ENCODE results near the gene NBEA. TPM values are rescaled to one million over a fixed set of nuclear protein-coding genes. Genes with fewer than 3 reads are reported as not detected.

NBEA gene
- total RNA-seq, 1 donor: 4.0 TPM

DNA sequence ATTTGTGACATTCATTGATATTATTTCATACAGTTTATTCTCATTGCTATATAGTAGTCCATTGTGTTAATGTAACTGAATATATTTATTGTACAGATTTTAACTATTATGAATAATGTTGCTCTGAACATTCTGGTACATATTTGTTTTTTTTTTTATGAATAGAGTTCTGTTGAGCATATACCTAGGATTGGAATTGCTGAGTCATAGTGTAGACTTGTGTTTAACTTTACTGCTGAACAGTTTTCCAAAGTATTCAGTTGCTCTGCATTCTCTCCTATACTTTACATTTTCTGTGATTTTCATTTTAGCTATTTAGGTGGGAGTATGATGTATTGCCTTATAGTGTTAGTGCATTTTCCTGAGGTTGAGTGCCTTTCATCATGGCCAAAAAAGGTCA lies 436.9 kb downstream of the NBEA start:
- Histone ChIP-seq H4K20me1 (ENCODE audit: insufficient read depth, low read length) (no peaks in the 10 kb centered on the region), H3K4me3 (ENCODE audit: insufficient read depth, low read length) (no peak overlapping the region), H2AFZ (ENCODE audit: low read length) (no peak overlapping the region), H3K36me3 (ENCODE audit: insufficient read depth, low read length) (no peaks in the 10 kb centered on the region), H3K27me3 (ENCODE audit: insufficient read depth, low read length) (no peaks in the 10 kb centered on the region), H3K9me3 (ENCODE audit: low read depth, low read length) (no peaks in the 10 kb centered on the region), H3K4me2 (ENCODE audit: insufficient read depth, low read length) (no peak overlapping the region), H3K79me2 (ENCODE audit: insufficient read depth, low read length) (no peaks in the 10 kb centered on the region), H3K27ac (ENCODE audit: low read depth, low read length) (no peak overlapping the region), H3K4me1 (ENCODE audit: insufficient read depth, low read length) (no peaks in the 10 kb centered on the region)
- no peak for DNase-seq (ENCODE audit: insufficient read length, low spot score, missing footprints)
- TF ChIP-seq CTCF (IDR thresholded peaks at IDR 0.05; ENCODE audit: extremely low read depth, low read depth, low read length): no peak

DNA sequence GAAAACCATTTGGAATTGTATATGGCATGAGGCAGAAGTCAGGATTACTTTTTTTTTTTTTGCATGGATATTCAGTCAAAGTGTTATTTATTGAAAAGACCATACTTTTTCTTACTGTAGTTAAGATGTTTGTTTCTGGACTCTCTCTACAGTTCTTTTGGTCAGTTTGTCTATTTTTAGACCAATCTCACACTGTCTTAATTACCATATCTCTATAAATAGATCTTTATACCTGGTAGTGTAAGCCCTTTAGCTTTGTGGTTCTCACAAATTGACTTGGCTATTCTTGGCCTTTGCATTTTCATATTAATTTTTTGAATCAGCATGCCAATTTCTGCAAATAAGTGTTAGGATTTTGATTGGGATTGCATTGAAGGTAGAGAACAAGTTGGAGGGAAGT lies 437.6 kb downstream of the NBEA start:
- TF ChIP-seq CTCF (IDR thresholded peaks at IDR 0.05; ENCODE audit: extremely low read depth, low read depth, low read length): no peak
- H4K20me1 ChIP-seq (ENCODE audit: insufficient read depth, low read length): no peaks in the 10 kb centered on the region

GRCh38 chr13:35387682-35388250 lies 445.7 kb downstream of the NBEA start:
- H3K27me3 ChIP-seq (ENCODE audit: insufficient read depth, low read length): no peaks in the 10 kb centered on the region
- H3K9me3 ChIP-seq (ENCODE audit: low read depth, low read length): no peaks in the 10 kb centered on the region
- H3K4me1 ChIP-seq (ENCODE audit: insufficient read depth, low read length): peaks cover 12% of the 10 kb centered on the region
- no peak overlapping the region for H2AFZ ChIP-seq (ENCODE audit: low read length)
- H3K79me2 ChIP-seq (ENCODE audit: insufficient read depth, low read length): no peaks in the 10 kb centered on the region
- H3K27ac ChIP-seq (ENCODE audit: low read depth, low read length): no peak overlapping the region
- TF ChIP-seq CTCF (IDR thresholded peaks at IDR 0.05; ENCODE audit: extremely low read depth, low read depth, low read length): no peak
- no peaks in the 10 kb centered on the region for H4K20me1 ChIP-seq (ENCODE audit: insufficient read depth, low read length)
- H3K4me2 ChIP-seq (ENCODE audit: insufficient read depth, low read length): no peak overlapping the region
- DNase-seq (ENCODE audit: insufficient read length, low spot score, missing footprints): peak; percentile 3
- H3K4me3 ChIP-seq (ENCODE audit: insufficient read depth, low read length): no peak overlapping the region
- H3K36me3 ChIP-seq (ENCODE audit: insufficient read depth, low read length): no peaks in the 10 kb centered on the region

More for the DNA sequence above, 437.6 kb downstream of the NBEA start:
- Histone ChIP-seq H3K4me1 (ENCODE audit: insufficient read depth, low read length) (no peaks in the 10 kb centered on the region), H3K4me3 (ENCODE audit: insufficient read depth, low read length) (no peak overlapping the region), H3K36me3 (ENCODE audit: insufficient read depth, low read length) (no peaks in the 10 kb centered on the region), H3K4me2 (ENCODE audit: insufficient read depth, low read length) (no peak overlapping the region), H3K27me3 (ENCODE audit: insufficient read depth, low read length) (no peaks in the 10 kb centered on the region), H3K27ac (ENCODE audit: low read depth, low read length) (no peak overlapping the region), H3K9me3 (ENCODE audit: low read depth, low read length) (no peaks in the 10 kb centered on the region), H3K79me2 (ENCODE audit: insufficient read depth, low read length) (no peaks in the 10 kb centered on the region), H2AFZ (ENCODE audit: low read length) (no peak overlapping the region)
- DNase-seq (ENCODE audit: insufficient read length, low spot score, missing footprints): no peak

- no peak for DNase-seq (ENCODE audit: insufficient read length, low spot score, missing footprints)
- H2AFZ ChIP-seq (ENCODE audit: low read length): no peak overlapping the region
- no peaks in the 10 kb centered on the region for H3K36me3 ChIP-seq (ENCODE audit: insufficient read depth, low read length)
- H3K79me2 ChIP-seq (ENCODE audit: insufficient read depth, low read length): no peaks in the 10 kb centered on the region
- TF ChIP-seq CTCF (IDR thresholded peaks at IDR 0.05; ENCODE audit: extremely low read depth, low read depth, low read length): no peak
- H3K9me3 ChIP-seq (ENCODE audit: low read depth, low read length): no peaks in the 10 kb centered on the region
- peaks cover 12% of the 10 kb centered on the region for H3K4me1 ChIP-seq (ENCODE audit: insufficient read depth, low read length)
- H3K27me3 ChIP-seq (ENCODE audit: insufficient read depth, low read length): no peaks in the 10 kb centered on the region
- no peaks in the 10 kb centered on the region for H4K20me1 ChIP-seq (ENCODE audit: insufficient read depth, low read length)
- peak overlapping the region; percentile 29 for H3K4me3 ChIP-seq (ENCODE audit: insufficient read depth, low read length)
- H3K4me2 ChIP-seq (ENCODE audit: insufficient read depth, low read length): peak overlapping the region; percentile 58
- no peak overlapping the region for H3K27ac ChIP-seq (ENCODE audit: low read depth, low read length)
Observed at GRCh38 chr13:35388441-35389355, 446.6 kb downstream of the NBEA start.
